ENCODE measurements around the gene SVEP1. TPM values are rescaled to one million over a fixed set of nuclear protein-coding genes. Genes with fewer than 3 reads are reported as not detected.

The SVEP1 gene
- 10 to 100 TPM; 37.2 to 70.4 (median 58.4) TPM for total RNA-seq

- no peaks in the 10 kb centered on the region for H3K36me3 ChIP-seq
- TF ChIP-seq CTCF (IDR thresholded peaks at IDR 0.05) (no peak), EP300 (IDR thresholded peaks at IDR 0.05) (no peak), POLR2A (IDR thresholded peaks at IDR 0.05) (peak; percentile 24 to 30), POLR2AphosphoS5 (IDR thresholded peaks at IDR 0.05) (peak; percentile 34)
- peak within 1 kb of the TSS; percentile 6 to 89 (median 80) for H3K27ac ChIP-seq
- peak within 1 kb of the TSS; percentile 59 to 66 for H3K4me3 ChIP-seq
- H3K27me3 ChIP-seq, result peaks cover 43% of the 10 kb centered on the region
- H3K9me3 ChIP-seq, result no peaks in the 10 kb centered on the region
- peak; percentile 65 for ATAC-seq
- peaks cover 0 to 20% (median 0%) of the 10 kb centered on the region in 3 donors for H3K4me1 ChIP-seq
- WGBS, 2 donors (ENCODE audit: low coverage in 1 of 2), result 0 to 2% methylated on average over 1 to 8 of the region's 89 CpGs
These were observed at the start of gene SVEP1 for GRCh38 chr9:110579034-110579861. TSS of gene SVEP1 (minus strand) at chr9:110579741. CDS start at chr9:110579543, 198 bp downstream.

- H3K9me3 ChIP-seq, result peaks cover 0 to 9% (median 0%) of the 10 kb centered on the region in 3 donors
- TF ChIP-seq POLR2AphosphoS5 (IDR thresholded peaks at IDR 0.05) (no peak), EP300 (IDR thresholded peaks at IDR 0.05) (no peak), CTCF (IDR thresholded peaks at IDR 0.05) (no peak), POLR2A (IDR thresholded peaks at IDR 0.05) (no peak)
- H3K27me3 ChIP-seq, result no peaks in the 10 kb centered on the region
- H3K4me1 ChIP-seq, result no peaks in the 10 kb centered on the region
- no peaks in the 10 kb centered on the region for H3K36me3 ChIP-seq
- H3K27ac ChIP-seq, result no peak overlapping the region
- 69 to 80% methylated on average over 7 to 9 of the region's 9 CpGs for WGBS, 2 donors (ENCODE audit: low coverage in 1 of 2)
- ATAC-seq, result peak; percentile 31
- H3K4me3 ChIP-seq, result no peak overlapping the region
These were observed 46.7 kb upstream of the SVEP1 start for GRCh38 chr9:110626101-110626829.

GRCh38 chr9:110623462-110624025 lies 44.0 kb upstream of the SVEP1 start:
- no peak overlapping the region for H3K27ac ChIP-seq
- no peaks in the 10 kb centered on the region for H3K9me3 ChIP-seq
- no peaks in the 10 kb centered on the region for H3K36me3 ChIP-seq
- WGBS, 2 donors (ENCODE audit: low coverage in 1 of 2), result 14% methylated on average over 3 of the region's 3 CpGs
- no peaks in the 10 kb centered on the region for H3K27me3 ChIP-seq
- no peak overlapping the region for H3K4me3 ChIP-seq
- TF ChIP-seq CTCF (IDR thresholded peaks at IDR 0.05), result peak; percentile 40 to 71 (median 70)
- no peak for TF ChIP-seq POLR2A (IDR thresholded peaks at IDR 0.05)
- no peaks in the 10 kb centered on the region for H3K4me1 ChIP-seq
- no peak for ATAC-seq

- ATAC-seq, result no peak
- Histone ChIP-seq H3K36me3 (no peaks in the 10 kb centered on the region), H3K27ac (no peak overlapping the region), H3K4me1 (no peaks in the 10 kb centered on the region), H3K9me3 (no peaks in the 10 kb centered on the region), H3K27me3 (no peaks in the 10 kb centered on the region), H3K4me3 (no peak overlapping the region)
- 73 to 80% methylated on average over 1 to 2 of the region's 2 CpGs for WGBS, 2 donors (ENCODE audit: low coverage in 1 of 2)
- TF ChIP-seq CTCF (IDR thresholded peaks at IDR 0.05), result no peak
- no peak for TF ChIP-seq POLR2A (IDR thresholded peaks at IDR 0.05)
- no peak for TF ChIP-seq EP300 (IDR thresholded peaks at IDR 0.05)
- TF ChIP-seq POLR2AphosphoS5 (IDR thresholded peaks at IDR 0.05), result no peak
These were observed 42.8 kb upstream of the SVEP1 start for GRCh38 chr9:110622368-110622767.

Measured in gastroesophageal sphincter (tissue), 4 donors.